Heart left ventricle (tissue), 13 donors: Measurements from ENCODE around the gene RXRA.

Source experiments
- CTCF ChIP-seq, 12 donors: fragments of 200-600 bp; sonication (generic) in 4 of 12; IDR thresholded peaks; one replicate each; pipeline versions ENCODE4 v1.5.0 to v1.8.0; 2018 to 2022; ENCODE audit warnings: antibody characterized with exemption in 12 of 12, mild to moderate bottlenecking in 5 of 12
- POLR2A ChIP-seq, 2 donors: fragments of 450-650 bp; IDR thresholded peaks; one replicate each; pipeline ENCODE4 v1.6.1; 2017; ENCODE audit warnings: antibody characterized with exemption in 2 of 2, mild to moderate bottlenecking in 2 of 2, moderate library complexity in 2 of 2
- donor health status: ischemic (EF 13 %, LVEDD 7.1; RV severe dilation, severe dysfunction).
- donor health status: DM: no; HTN: yes; CAD: no.
- donor health status: DM: no; HTN: no; CAD: no.
- donor health status: ischemic (EF 25% LVEDD 6.9; RV normal size, moderate dysfunction).
- donor health status: ischemic (EF 25% LVEDD 5.7; RV mildly dilated, moderate dysfunction).
- donor health status: ischemic (EF 35%, LVEDD 5.7; RV mildly dilated, moderate dysfunction).
- donor health status: nonischemic (EF 11% LVEDD 7.7; RV severe dilation, severe dysfunction).
- donor health status: DM: yes; HTN: yes; CAD: no.
- donor health status: PGD.
- donor health status: ischemic (EF 29% LVEDD 5.4; RV normal size, mild dysfunction).
- donor health status: nonischemic (EF 23%, LVEDD 6.1; RV moderate dilation, normal function).

- TF ChIP-seq CTCF (IDR thresholded peaks at IDR 0.05) (no peak), POLR2A (IDR thresholded peaks at IDR 0.05) (no peak)
Measured at GRCh38 chr9:134481762-134482161, 155.5 kb downstream of the RXRA start.
